Thyroid gland (tissue), 4 donors: ENCODE results near the gene OSGIN1. TPM values are rescaled to one million over a fixed set of nuclear protein-coding genes. Genes with fewer than 3 reads are reported as not detected.

Experiments used
- DNase-seq, 2 donors: peaks; one replicate each; pipeline ENCODE4 v3.0.0-alpha.2; 2019
- H3K27ac ChIP-seq, 3 donors: fragments of 200-600 bp; sonication (generic); 1 replicate in 2 of 3; 2 replicates in 1 of 3; pipeline ENCODE4 v1.5.1; 2016 to 2019; ENCODE audit warnings: mild to moderate bottlenecking in 1 of 3, moderate library complexity in 1 of 3
- H3K27me3 ChIP-seq: fragments of 200-600 bp; sonication (generic); one replicate; pipeline ENCODE4 v1.5.1; 2019
- H3K36me3 ChIP-seq, 2 donors: fragments of 200-600 bp; sonication (generic); one replicate each; pipeline ENCODE4 v1.5.1; 2016 to 2019
- H3K4me1 ChIP-seq, 2 donors: fragments of 200-600 bp; sonication (generic); one replicate each; pipeline ENCODE4 v1.5.1; 2017 to 2019
- H3K4me3 ChIP-seq, 3 donors: fragments of 200-600 bp; sonication (generic); replicated peaks in 1 of 3; 1 replicate in 2 of 3; 2 replicates in 1 of 3; pipeline ENCODE4 v1.5.1; 2016; ENCODE audit warnings: mild to moderate bottlenecking in 1 of 3
- H3K9me3 ChIP-seq: fragments of 200-600 bp; sonication (generic); one replicate; pipeline ENCODE4 v1.5.1; 2017
- POLR2A ChIP-seq, 2 donors: fragments of 450-650 bp; IDR thresholded peaks; one replicate each; pipeline ENCODE4 v1.6.1; 2017; ENCODE audit warnings: antibody characterized with exemption in 2 of 2, mild to moderate bottlenecking in 2 of 2, moderate library complexity in 1 of 2
- WGBS, 2 donors: methylation state at CpG; one replicate each; pipeline ENCODE4 v1.1.5; 2017; 5-methylcytosine and 5-hydroxymethylcytosine counted together
- intact Hi-C: fragments of 100-400 bp; cut with DNase I; formaldehyde crosslinking; loops from one replicate; pipeline ENCODE4 v1.15.1; 2023
- total RNA-seq, 4 donors: library from RNA; depleted of rRNA; stranded (reverse); fragments of >200 nt; gene quantifications; one replicate each; pipeline ENCODE4 v1.2.3, GENCODE V29; 2016
- TF ChIP-seq, protein P1 (sequence below), 6 experiments: fragments of 200-600 bp in 3 of 6; fragments of 450-650 bp in 3 of 6; sonication (generic) in 3 of 6; IDR thresholded peaks; one replicate each; pipeline ENCODE4 v1.5.1; 2016 to 2019; ENCODE audit warnings: antibody characterized with exemption in 6 of 6, mild to moderate bottlenecking in 2 of 6, inconsistent platforms in 1 of 6, moderate library complexity in 1 of 6

Gene OSGIN1
- total RNA-seq, 4 donors from 2014 or later, result 14.5 to 53.5 (median 31.9) TPM

DNA sequence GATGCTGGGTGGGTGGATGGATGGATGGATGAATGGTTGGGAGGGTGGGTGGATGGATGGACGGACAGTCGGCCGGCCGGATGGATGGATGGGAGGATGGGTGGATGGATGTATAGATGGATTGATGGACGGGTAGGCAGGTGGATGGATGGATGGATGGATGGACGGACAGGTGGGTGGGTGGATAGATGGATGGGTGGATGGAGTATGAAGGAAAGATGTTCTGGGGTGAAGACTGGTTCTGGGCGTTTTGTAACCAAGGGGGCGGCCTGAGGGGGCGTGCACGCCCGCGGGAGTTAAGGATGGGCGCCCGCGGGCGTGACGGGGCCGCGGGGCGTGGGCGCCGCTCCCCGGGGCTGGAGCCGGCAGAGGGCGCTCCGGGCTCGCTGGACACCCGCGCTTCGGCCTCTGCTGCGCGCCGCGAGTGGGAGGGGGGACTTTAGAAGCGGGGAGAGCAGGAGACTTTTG is 14.8 kb downstream of the OSGIN1 start, which contains the start of gene NECAB2:
Gene NECAB2 (plus strand): TSS at position 407 of the 468 bp plus-strand sequence. CDS start 405 bp downstream, outside the sequence.
- intact Hi-C loops, result loop anchor here (5.0 to 10.0 kb wide), 2 partner anchors 94 to 217 kb away; partner anchors contain the start of gene TAF1C
- TF ChIP-seq, protein P1, sequence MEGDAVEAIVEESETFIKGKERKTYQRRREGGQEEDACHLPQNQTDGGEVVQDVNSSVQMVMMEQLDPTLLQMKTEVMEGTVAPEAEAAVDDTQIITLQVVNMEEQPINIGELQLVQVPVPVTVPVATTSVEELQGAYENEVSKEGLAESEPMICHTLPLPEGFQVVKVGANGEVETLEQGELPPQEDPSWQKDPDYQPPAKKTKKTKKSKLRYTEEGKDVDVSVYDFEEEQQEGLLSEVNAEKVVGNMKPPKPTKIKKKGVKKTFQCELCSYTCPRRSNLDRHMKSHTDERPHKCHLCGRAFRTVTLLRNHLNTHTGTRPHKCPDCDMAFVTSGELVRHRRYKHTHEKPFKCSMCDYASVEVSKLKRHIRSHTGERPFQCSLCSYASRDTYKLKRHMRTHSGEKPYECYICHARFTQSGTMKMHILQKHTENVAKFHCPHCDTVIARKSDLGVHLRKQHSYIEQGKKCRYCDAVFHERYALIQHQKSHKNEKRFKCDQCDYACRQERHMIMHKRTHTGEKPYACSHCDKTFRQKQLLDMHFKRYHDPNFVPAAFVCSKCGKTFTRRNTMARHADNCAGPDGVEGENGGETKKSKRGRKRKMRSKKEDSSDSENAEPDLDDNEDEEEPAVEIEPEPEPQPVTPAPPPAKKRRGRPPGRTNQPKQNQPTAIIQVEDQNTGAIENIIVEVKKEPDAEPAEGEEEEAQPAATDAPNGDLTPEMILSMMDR (IDR thresholded peaks at IDR 0.05), result peak in 3 of 6 experiments; percentile 33 to 72 (median 47)
- TF ChIP-seq POLR2A (IDR thresholded peaks at IDR 0.05), result no peak
- Histone ChIP-seq H3K27ac (no peak within 1 kb of the TSS), H3K9me3 (no peaks in the 10 kb centered on the region), H3K4me1 (peaks cover 0 to 4% of the 10 kb centered on the region in 2 donors), H3K4me3 (peak within 1 kb of the TSS in 1 of 3 donors; percentile 21), H3K36me3 (peaks cover 5 to 16% of the 10 kb centered on the region in 2 donors), H3K27me3 (no peaks in the 10 kb centered on the region)
- 13 to 19% methylated on average over 24 to 31 of the region's 35 CpGs for WGBS, 2 donors
- peak; percentile 38 to 44 for DNase-seq

DNA sequence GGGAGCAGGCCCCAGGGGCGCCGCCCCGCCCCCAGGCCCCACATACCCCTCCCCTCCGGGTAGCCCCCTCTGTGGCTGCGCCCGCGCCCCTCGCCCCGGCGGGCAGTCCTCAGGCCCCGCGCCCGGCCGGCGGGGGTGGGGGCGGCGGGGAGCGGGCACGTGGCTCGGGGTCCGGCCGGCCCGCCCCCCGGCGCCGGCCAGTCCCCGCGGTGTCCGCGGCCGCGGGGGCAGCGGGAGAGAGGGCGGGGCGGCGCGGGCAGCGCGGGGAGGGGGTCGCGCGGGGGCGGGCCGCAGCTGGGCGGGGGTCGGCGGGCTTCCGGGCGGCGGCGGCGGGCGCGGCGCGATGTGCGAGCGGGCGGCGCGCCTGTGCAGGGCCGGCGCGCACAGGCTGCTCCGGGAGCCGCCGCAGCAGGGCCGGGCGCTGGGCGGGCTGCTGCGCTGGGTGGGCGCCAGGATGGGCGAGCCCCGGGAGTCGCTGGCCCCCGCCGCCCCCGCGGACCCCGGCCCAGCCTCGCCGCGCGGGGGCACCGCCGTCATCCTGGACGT is 15.3 kb downstream of the OSGIN1 start:
- H3K36me3 ChIP-seq, result peaks cover 2 to 11% of the 10 kb centered on the region in 2 donors
- no peaks in the 10 kb centered on the region for H3K9me3 ChIP-seq
- H3K27me3 ChIP-seq, result no peaks in the 10 kb centered on the region
- intact Hi-C loops, result loop anchor here (5.0 to 10.0 kb wide), 2 partner anchors 94 to 216 kb away; partner anchors contain the start of gene TAF1C
- H3K4me1 ChIP-seq, result peaks cover 0 to 4% of the 10 kb centered on the region in 2 donors
- TF ChIP-seq, protein P1 (IDR thresholded peaks at IDR 0.05), result peak in 1 of 6 experiments; percentile 1
- TF ChIP-seq POLR2A (IDR thresholded peaks at IDR 0.05), result no peak
- H3K4me3 ChIP-seq, result peak overlapping the region in 1 of 3 donors; percentile 21
- no CpG with 5 or more reads among the region's 87 CpGs for WGBS, 2 donors
- no peak overlapping the region for H3K27ac ChIP-seq
- DNase-seq, result no peak

DNA sequence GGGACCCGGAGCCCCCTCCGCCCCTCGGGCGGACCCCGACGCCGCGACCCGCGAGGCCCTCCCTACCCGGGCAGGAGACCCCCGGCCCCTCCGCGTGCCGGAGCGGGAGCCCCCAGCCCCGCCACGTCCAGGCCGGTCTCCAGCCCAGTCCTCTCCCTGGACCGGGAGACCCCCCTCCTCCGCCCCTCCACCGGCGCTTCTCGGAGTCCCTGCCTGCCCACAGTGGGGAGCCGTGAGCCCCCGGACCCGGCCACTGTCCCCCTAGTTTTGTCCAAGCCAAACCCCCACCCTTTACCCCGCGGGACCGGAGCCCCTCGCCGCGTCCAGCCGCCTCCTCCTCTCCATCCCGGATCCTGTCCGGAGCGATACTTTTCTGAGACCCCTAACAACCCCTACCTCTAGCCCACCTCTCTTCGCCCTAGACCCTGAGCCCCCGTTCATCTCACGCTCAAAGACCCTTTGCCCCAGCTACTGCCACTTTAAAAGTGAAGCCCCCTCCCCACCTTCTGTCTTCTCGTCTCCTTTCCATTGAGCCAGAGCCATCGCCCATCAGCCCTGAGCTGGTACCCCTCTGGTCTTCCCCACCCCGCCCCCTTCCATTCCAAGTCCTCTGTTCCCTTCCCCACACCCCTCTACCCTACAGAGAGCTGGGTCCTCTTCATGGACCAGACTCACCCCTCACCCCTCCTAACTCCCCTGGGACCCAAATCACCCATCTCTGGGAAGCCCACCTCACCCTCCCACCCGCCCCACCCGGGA is 16.0 kb downstream of the OSGIN1 start:
- Histone ChIP-seq H3K4me3 (no peak overlapping the region), H3K27me3 (no peaks in the 10 kb centered on the region), H3K27ac (no peak overlapping the region), H3K36me3 (peaks cover 0 to 7% of the 10 kb centered on the region in 2 donors), H3K9me3 (no peaks in the 10 kb centered on the region), H3K4me1 (peaks cover 0 to 4% of the 10 kb centered on the region in 2 donors)
- intact Hi-C loops, result loop anchor here (5.0 to 10.0 kb wide), 2 partner anchors 93 to 216 kb away; partner anchors contain the start of gene TAF1C
- DNase-seq, result no peak
- TF ChIP-seq, protein P1 (IDR thresholded peaks at IDR 0.05), result no peak
- TF ChIP-seq POLR2A (IDR thresholded peaks at IDR 0.05), result no peak
- 15% methylated on average over 17 to 21 of the region's 45 CpGs for WGBS, 2 donors

DNA sequence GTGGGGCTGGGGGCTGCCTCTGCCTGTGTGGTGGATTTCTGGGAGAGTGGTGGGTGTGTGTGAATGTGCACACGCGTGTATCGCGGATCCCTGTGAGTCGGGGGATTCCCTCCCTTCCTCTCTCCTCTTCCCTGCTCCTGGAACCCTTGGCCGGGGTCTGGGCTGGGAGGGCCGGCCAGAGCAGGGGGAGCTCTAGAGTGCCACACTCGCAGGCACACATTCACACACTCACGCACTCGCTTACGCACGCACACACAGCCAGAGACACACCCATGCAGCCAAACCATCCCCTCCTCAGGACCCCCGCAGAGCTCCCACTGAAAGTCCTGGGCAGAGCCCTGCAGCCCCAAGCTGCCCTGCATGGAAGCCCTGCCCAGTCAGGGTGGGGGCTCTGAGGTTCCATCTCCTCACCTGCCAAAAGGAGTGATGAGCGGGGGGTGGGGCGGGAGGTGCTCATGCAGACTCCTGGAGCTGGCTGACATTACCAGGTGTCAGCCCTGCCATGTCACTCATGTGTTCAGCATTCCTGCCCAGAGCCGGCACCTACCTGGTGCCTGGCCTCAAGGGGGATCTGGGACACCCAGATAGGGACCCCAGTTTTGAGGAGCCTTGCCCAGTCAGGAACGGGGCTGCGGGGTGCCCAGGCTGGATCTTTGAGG is 16.9 kb downstream of the OSGIN1 start:
- H3K27ac ChIP-seq, result no peak overlapping the region
- H3K27me3 ChIP-seq, result no peaks in the 10 kb centered on the region
- peaks cover 0 to 6% of the 10 kb centered on the region in 2 donors for H3K36me3 ChIP-seq
- no peaks in the 10 kb centered on the region for H3K9me3 ChIP-seq
- WGBS, 2 donors, result 32 to 51% methylated on average over 9 to 12 of the region's 18 CpGs
- intact Hi-C loops, result loop anchor here (5.0 to 10.0 kb wide), 2 partner anchors 92 to 215 kb away; partner anchors contain the start of gene TAF1C
- H3K4me1 ChIP-seq, result peaks cover 0 to 4% of the 10 kb centered on the region in 2 donors
- no peak for DNase-seq
- TF ChIP-seq POLR2A (IDR thresholded peaks at IDR 0.05), result no peak
- TF ChIP-seq, protein P1 (IDR thresholded peaks at IDR 0.05), result no peak
- no peak overlapping the region for H3K4me3 ChIP-seq
